GM21390 (cell line): ENCODE data around the gene PLXND1.
"Not testable (repeated sequence)": the region's sequence is repeated elsewhere in the genome, so short reads cannot be mapped to it uniquely, and the experiment has no call there.

Experiments
- ATAC-seq: cut with Tn5 transposase; IDR thresholded peaks from one replicate; pipeline ENCODE4 v1.9.1; 2021; ENCODE audit not compliant: unreplicated experiment

Gene PLXND1

DNA sequence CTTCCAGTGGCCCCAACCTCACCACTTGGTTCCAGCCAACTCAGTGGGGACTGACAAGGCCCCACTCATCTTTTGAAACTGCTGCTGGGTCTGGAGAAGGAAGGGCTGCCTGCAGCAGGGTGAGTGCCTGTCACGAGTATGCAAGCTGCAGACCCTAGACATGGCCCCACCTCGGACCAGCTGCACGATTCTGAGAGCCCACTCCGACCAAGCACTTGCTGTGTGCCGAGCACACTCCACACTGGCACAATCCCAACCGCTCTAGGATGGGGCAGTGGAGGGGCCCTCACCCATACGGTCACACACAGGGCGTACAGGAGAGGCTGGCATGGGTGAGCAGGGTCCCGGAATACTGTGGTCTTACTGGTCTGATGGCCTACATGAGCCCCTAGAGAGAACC is 8.0 kb upstream of the PLXND1 start:
- no peak for ATAC-seq

DNA sequence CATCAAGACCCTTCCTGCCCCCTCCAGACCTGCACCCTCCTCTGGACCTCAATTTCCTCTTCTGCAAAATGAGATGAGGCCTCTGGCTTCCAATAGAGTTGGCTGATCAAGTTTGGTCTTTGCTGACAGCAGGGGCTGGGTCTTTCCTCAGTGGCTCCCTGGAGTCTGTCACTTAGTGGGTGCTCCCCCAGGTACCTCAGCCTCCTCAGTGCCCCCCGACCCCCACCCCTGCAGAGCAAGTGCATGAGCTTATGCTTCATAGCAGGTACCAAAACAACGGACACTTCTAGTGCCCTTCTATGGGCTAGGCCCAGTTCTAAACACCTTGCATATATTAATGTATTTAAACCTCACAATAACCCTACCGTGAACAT is 6.9 kb upstream of the PLXND1 start:
- ATAC-seq: no peak

DNA sequence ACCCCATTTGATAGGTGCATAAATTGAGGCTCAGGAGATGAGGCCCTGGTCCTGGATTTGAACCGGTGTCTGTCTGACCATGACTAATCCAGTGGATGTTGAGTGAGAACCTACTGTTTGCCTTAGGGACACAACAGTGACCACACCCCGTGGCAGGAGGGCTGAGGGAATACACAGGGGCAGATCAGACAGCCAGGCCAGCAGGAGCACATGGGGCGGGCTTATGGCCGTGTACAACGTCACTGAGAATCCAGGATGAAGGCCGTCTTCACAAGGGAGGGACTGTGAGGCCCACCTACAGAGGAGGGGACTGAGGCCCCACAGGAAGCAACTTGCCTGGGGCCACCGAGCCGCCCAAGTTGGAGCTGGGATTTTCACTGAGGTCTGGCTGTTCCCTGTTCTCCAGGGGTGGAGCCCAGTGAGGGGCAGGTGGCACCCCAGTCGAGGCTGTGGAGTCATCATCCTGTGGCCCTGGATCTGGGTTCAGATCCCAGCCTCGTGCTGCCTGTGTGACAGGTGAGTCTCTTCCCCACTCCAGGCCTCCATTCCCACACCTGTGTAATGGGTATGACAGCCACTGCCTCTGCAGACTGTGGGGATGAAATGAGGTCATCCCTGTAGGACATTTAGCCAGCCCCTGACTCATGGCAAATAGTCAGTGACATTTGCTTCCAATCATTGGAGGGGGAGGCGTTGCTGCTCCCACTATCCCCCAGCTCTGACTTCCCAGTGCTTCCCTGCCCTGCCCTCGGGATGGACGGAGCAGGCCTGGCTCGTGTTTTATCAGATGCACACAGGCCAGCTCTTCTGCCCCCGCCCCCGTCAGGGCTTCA is 6.3 kb upstream of the PLXND1 start:
- ATAC-seq: no peak

DNA sequence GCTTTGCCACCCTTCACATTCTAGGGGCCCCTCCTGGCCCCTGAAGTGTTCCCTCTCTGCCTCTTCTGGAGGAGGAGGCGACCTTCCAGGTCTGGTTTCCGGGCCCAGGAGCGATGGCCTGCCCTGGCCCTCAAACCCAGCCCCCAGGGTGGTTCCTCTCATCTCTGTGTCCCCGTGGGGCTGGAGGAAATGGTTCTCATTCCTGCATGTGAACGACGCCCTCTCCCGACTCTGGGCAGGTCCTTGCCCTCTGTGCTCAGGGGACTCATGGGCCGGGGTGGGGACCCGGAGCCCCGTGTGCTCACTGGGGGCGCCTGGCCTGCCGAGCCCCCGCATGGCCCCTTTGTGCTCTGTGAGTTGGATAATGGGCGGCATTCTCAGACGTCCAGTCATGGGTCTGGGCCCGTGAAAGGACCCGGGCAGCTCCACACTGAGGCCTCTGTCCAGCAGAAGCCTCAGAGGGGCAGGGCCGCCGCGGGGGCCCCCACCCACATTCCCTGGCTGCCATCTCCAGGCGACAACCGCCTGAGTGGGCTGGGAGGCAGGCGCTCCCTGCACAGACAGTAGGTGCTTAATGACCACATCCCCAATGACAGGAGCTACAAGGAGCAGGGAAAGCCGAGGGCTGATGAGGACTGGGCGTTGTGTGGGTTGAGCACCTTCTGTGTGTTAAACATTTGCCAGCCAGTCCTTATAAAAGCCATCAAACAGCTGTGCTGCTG is 5.5 kb upstream of the PLXND1 start:
- no peak for ATAC-seq

DNA sequence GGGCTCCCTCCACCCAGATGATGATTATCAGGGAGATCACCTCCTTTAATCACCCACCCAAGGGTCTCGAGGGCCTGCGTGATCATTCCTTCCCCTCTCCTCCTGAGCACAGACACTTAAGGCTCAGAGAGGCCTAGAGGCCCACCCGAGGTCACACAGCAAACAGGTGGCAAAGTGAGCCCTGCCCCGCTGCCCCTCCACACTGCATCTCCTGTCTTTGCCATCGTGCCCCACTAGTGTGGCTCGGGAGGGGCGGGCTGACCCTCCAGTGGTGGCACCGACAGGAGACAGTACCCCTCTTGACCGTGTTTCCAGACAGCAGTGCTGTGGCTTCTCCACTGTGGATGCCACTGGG is 4.9 kb upstream of the PLXND1 start:
- ATAC-seq: no peak

DNA sequence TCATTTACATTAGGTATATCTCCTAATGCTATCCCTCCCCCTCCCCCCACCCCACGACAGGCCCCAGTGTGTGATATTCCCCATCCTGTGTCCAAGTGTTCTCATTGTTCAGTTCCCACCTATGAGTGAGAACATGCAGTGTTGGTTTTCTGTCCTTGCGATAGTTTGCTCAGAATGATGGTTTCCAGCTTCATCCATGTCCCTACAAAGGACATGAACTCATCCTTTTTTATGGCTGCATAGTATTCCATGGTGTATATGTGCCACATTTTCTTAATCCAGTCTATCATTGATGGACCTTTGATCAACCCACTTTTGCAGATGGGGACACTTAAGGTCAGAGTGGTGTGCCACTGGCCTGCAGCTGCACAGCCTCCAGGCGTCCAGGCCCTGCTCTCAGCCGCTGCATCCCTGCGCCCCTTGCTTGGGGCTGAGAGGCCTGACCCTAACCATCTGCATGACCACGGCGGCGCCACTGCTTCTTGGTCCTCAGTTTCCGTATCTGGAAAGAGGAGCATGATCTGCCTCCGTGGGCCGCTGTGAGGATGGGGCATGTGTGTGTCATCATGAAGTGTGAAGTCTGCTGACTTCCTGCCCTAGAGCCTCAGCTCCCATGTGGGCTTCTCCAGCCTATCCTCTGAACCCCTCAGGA is 4.4 kb upstream of the PLXND1 start:
- not testable (repeated sequence) for ATAC-seq

DNA sequence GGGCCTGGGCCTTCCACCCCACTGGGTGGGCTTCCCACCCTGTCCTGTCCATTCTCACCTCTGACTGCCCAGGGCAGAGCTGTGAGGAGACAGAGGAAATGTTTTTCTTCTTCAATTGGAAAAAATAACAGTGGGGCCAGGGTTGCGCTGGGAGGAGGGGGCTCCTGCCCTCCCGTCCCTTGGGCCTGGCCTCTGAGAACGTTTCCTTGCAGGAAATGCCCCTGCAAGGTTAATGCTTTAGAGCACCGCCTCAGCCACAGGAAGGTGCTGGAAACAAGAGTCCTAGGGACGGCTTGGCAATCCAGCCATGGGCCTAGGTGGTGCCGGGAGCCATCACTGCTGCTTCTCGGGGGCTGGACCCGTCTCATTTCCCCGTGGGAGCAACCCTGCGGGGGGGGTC is 3.8 kb upstream of the PLXND1 start:
- ATAC-seq: no peak

DNA sequence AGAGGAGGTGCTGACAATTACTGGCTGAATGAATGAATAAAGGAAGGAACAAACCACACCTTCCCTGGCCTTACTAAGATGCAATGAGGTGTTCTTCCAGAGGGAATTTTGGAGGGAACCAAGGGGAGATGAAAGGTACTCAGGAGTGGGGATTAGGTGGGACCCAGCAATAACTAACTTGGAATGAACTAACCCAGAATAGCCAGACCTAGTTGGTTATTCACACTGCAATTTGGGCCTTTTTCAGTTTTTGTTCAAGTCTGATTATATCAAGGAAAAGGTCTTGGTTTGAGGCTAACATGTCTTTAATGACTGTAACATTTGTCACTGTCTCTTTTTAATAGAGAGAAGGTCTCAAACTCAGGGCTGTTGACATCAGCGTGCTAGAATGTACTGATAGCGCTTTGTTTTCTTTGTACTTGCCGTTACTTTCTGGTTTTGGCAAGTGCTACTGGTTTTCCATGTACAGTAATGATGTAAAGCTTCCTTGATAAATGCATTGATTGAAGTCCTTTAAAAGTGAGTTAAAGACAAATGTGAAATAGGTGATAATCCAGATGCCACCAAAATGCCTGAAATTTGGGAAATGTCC is 3.2 kb upstream of the PLXND1 start:
- no peak for ATAC-seq

DNA sequence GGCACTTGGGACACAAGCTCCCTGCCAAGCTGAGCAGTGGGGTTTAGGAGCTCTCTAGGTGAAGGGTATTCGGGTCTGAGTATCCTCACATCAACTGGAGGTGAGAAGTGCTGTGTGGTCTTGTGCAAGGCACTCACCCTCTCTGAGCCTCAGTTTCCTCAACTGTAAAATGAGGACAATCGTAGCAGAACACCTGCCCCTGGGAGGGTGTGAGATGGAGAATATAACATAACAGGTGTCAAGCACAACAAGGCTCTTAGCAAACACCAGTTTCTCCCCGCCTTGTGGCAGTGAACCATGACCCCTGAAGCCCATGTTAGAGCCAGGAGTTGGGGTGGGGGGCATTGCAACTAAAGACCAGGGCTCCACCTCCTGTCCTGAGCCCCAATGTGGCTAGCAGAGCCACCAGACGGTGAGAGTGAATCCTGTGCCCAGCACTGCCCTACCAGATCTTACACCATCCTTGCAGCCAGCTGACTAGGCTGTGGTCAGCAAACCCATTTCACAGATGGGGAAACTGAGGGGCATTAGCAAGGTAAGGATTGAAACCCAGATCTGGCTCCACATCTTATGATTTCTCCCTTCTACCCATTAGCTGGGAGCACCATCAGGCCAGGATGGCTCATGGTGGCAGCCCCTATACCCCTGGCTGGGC is 2.6 kb upstream of the PLXND1 start:
- no peak for ATAC-seq

DNA sequence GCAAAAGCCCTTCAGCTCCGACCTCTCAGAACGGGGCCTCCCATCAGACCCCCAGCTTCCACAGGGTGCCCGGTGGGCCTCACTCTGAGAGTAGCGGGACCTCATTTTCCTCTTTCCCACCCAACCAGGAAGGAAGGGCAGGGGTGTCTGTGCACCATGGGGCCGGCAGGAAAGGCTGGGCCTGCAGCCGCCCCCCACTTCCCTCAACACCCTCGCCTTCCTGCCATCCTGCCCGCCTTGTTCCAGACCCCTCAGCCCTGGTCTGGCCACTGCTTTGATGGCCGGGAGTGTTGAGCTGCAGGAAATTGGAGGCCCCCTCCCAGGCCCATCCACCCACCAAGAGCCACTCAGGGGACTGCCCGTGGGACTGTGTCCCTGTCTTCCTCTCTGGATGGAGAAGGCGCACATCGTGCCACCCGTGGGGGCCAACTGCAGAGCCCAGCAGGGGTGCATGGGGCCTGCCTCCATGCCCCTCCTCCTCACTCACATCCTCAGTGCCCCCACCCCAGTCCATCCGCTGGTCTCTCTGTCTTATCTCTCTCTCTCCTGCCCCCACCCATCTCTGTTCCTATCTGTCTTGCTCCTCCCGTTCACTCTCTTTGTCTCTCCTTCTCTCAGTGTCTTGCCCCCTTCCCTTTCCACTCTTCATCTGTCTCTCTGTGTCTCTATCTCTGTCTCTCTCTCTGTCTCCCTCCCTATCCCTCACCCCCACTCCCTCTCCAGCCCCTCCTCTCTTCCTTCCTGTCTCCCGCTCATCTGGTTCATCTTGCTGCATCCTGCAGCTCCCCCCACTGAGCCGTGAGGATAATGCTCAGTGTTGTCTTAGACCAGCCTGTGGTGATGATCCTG is 1.8 kb upstream of the PLXND1 start:
- no peak for ATAC-seq

DNA sequence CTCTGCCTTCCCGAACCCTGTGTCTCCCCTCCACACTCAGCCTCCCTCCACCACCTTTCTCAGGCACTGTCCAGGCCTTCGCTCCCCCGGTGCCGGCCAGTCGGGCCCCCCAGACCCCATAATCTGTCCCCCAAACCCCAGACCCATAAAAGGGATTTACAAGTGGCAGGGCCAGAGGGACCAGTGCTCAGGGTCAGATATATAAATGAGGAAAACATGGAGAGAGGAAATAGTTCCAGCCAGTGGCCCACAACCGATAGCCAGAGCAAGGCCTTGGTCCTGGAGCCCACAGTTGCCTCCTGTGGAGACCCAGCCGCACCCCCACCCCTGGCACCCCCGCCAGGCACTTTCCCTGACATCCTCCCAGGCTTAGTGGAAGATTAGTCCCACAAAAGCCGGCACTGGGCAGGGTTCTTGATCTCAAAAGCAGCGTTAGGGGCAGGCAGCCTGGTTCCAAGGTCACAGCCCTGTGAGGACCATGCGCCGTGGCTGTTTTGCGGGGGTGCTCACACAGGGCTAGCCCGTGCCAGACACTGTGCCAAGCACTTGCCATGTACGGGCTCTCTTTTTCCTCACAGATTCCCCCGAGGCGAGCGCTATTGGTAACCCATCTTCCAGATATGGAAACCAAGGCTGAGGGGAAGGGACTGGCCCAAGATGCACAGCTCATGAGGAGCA is 1.1 kb upstream of the PLXND1 start:
- ATAC-seq: no peak

DNA sequence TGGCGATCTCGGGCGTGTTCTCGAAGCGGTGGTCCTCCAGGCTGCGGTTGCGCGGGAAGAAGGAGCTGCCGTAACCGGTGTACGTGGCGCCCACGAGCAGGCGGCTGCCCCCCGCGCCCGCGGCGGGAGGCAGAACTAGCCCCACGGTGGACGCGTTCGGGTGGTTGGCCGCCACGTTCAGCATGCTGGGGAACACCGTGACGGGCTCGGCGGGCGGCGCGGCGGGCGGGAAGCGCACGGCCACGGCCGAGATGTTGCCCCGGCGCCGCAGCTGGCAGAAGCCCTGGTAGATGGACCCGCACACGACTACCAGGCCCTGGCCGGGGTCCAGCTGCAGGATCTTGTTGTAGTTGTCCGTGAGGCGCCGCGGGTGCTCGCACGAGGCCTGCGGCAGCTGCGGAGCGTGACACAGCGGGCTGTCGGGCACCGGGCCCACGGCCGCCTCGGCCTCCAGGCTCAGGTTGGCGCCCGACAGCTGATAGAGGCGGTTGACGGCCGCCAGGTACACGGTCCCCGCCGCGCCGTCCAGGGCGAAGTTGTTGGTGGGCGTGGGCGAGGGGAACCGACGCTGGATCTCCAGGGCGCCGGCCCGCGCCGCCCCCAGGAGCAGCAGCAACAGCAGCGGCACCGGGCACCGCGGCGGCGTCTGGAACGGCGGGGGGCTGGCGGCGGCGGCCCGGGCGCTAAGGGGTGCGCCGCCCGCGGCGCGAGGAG is 397 bp downstream of the PLXND1 start:
- no peak for ATAC-seq

DNA sequence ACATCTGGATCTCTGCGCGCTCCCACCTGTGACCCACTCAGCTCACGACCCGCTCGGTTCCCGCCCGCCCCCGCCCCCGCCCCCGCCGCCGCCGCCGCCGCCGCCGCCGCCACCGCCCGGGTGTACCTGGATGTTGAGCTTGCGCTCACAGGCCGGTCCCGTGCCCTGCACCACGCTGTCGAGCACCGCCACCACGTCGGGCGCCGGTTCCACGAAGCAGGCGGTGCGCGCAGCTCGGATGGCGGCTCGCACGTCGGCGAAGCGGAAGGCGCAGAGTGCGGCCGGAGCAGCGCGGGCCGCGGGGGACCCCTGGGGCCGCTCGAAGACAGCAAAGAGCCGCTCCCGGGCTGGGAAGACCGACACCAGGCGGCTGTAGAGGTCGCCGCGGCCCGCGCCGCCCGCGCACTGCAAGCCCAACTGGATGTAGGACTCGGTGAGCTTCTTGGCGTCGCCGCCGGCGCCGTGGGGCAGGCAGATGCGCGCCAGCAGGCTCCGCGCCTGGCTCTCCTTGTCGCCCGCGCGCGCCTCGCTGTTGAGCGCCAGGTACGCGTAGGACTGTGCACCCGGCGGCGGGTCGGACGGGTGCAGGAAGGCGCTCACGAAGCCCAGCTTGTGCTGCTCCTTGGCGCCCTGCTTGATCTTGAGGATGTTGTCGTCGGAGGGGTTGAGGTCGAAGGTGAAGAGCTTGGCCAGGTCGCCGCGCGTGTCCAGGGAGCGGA is 1.1 kb downstream of the PLXND1 start:
- ATAC-seq: no peak

DNA sequence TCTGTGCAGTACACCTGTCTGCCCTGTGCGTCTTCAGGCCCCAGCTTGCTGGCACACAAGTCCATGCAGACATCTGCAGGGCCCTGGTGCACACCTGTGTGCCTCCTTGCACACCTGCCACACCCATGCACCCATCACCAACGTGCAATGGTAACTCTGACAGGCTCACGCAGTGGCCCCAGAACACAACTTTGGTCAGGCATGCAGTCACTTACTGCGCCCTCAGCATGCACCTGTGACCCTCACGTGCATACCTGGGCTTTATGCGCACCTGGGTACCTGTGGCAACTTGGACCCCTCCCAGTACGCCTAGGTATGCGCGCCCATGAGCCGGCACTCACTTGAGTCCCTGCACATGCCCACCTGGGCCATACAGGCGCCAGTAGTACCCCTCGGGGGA is 1.7 kb downstream of the PLXND1 start:
- ATAC-seq: no peak

DNA sequence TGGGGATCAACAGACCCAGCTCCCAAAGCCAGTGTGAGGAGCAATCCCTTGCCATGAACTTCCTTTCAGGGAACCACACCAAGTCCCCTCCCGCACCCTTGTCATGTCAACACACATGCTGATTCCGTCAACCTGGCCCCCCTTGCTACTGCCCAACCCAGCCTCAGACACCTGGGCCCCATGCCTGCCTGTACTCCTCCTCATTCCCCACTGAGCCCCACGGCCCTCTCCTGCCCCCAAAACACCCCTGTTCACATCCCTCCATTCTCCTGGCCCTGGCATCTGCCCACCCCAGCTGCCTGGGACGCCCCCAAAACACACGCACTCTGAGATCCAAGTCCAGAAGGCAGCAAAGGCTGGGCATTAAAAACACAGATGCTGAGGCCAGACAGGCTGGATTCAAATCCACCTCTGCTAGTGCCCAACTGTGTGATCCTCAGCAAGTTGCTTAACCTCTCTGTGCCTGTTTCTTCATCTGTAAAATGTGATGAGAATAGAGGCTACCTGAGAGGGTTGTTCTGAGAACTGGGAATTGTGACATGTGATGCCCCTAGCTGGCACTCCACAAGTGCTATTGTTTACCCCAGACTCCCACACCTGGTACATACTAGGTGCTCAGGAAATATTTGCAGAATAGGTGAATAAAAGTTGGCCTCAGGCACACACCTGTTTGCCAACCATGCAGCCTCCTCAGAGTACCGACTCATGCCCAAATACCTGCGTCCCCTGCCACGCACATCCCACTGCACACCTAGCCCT is 2.3 kb downstream of the PLXND1 start:
- no peak for ATAC-seq

DNA sequence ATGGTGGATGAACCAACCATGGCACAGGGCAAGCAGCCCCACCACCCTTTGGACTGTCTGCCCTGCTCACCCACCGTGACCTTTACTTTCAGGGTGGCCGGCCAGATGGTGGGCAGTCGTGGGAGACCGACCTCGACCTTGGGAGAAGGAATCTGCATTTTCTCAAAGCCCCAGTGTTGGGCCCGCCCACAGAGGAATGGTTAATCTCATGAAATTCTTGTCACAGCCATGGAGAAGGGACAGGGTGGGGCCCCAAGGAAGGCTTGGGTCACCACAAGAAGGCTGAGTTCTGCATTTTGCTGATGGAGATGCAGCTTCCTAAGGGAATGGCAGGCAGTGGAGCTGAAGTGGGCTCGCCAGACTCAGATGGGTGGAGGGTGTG is 2.9 kb downstream of the PLXND1 start:
- no peak for ATAC-seq

DNA sequence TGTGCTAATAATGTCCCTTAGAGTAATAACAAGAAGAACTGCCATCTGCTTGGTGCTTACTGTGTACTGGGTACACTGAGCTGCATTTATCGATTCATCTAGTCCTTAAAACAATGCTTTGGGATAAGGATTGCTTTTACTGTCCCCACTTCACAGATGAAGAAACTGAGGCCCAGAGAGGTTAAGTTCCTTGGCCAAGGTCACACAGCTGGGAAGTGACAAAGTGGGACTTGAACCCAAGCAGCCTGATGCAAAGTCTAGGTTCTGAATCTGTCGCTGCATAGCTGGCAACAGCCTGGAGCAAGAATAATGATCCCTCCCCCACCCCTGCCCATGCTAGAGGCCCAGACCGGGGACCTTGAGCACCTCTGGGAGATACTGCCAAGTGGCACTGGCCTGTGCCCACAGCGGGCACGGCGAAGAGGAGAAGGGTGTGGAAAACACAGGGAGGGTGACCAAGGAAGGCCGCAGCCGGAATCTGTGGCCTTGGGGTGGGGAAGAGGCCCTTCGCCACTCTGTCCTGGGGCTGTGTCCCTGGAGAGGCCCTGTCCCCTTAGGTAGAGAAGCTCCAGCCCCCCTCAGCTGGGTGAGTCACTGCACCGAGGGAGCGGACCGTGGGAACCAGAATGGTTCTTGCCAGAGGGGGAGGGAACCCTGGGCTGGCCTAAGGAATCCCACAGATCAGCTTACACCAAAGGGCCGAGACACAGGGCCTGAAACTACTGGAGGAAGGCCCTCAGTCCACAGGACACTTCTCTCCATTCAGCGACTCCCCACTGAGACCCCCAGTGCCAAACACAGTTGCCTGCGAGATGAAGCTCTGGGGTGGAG is 3.5 kb downstream of the PLXND1 start:
- ATAC-seq: no peak
